Neural cell (in vitro differentiated cells): ENCODE data around the gene TNFSF12. TPM values are rescaled to one million over a fixed set of nuclear protein-coding genes. Genes with fewer than 3 reads are reported as not detected.

Source experiments
- H2AFZ ChIP-seq: fragments of 200-600, 300-800 bp; sonication (generic), shearing (Covaris generic); 2 replicates; pipeline ENCODE4 v1.6.0; 2014; ENCODE audit warnings: low read depth, mild to moderate bottlenecking, antibody characterized with exemption, low read length, moderate library complexity
- H3F3A ChIP-seq: fragments of 200-600 bp; shearing (Covaris generic); 2 replicates; pipeline ENCODE4 v1.6.1; 2016; ENCODE audit warnings: mild to moderate bottlenecking, moderate library complexity, mixed read lengths, antibody characterized with exemption, low read length; ENCODE audit not compliant: insufficient read depth, poor library complexity, severe bottlenecking
- H3K27ac ChIP-seq: fragments of 200-600, 300-800 bp; sonication (generic), shearing (Covaris generic); 2 replicates; pipeline ENCODE4 v1.5.1; 2014; ENCODE audit warnings: mild to moderate bottlenecking, low read length, moderate library complexity
- H3K27me3 ChIP-seq: fragments of 300-800, 200-600 bp; sonication (generic), shearing (Covaris generic); 2 replicates; pipeline ENCODE4 v1.6.0; 2014; ENCODE audit warnings: mild to moderate bottlenecking, low read depth, low read length, moderate library complexity; ENCODE audit not compliant: insufficient read depth
- H3K36me3 ChIP-seq: fragments of 300-800, 200-600 bp; sonication (generic), shearing (Covaris generic); 2 replicates; pipeline ENCODE4 v1.5.1; 2014; ENCODE audit warnings: mild to moderate bottlenecking, antibody characterized with exemption, low read length, moderate library complexity; ENCODE audit not compliant: insufficient read depth
- H3K4me2 ChIP-seq: fragments of 300-800, 200-600 bp; sonication (generic), shearing (Covaris generic); 2 replicates; pipeline ENCODE4 v1.6.0; 2014; ENCODE audit warnings: mild to moderate bottlenecking, low read length
- H3K4me3 ChIP-seq: fragments of 300-800, 200-600 bp; sonication (generic), shearing (Covaris generic); 2 replicates; pipeline ENCODE4 v1.5.1; 2014; ENCODE audit warnings: mild to moderate bottlenecking, low read length, moderate library complexity
- H3K79me2 ChIP-seq: fragments of 200-600 bp; shearing (Covaris generic); replicated peaks from 2 replicates; pipeline ENCODE4 v1.6.0; 2014; ENCODE audit warnings: mild to moderate bottlenecking, low read length, moderate library complexity; ENCODE audit not compliant: insufficient read depth
- H3K9ac ChIP-seq: fragments of 300-800, 200-600 bp; sonication (generic), shearing (Covaris generic); 2 replicates; pipeline ENCODE4 v1.6.1; 2016; ENCODE audit warnings: mild to moderate bottlenecking, low read length, mixed read lengths
- H3K9me2 ChIP-seq: fragments of 200-600 bp; shearing (Covaris generic); 2 replicates; pipeline ENCODE4 v1.6.1; 2016; ENCODE audit warnings: mild to moderate bottlenecking, low read length, mixed read lengths; ENCODE audit not compliant: insufficient read depth
- H3K9me3 ChIP-seq: fragments of 200-600, 300-800 bp; sonication (generic), shearing (Covaris generic); 2 replicates; pipeline ENCODE4 v1.6.1; 2016; ENCODE audit warnings: mild to moderate bottlenecking, mixed run types, low read length, moderate library complexity, mixed read lengths
- H4K20me1 ChIP-seq: fragments of 200-600 bp; shearing (Covaris generic); 2 replicates; pipeline ENCODE4 v1.6.1; 2016; ENCODE audit warnings: mild to moderate bottlenecking, mixed run types; ENCODE audit not compliant: insufficient read depth
- CTCF ChIP-seq: fragments of 450-650 bp; IDR thresholded peaks from 2 replicates; pipeline ENCODE4 v1.5.1; 2014; ENCODE audit warnings: antibody characterized with exemption, mild to moderate bottlenecking, moderate library complexity; ENCODE audit not compliant: poor library complexity, severe bottlenecking
- EP300 ChIP-seq: fragments of 450-650 bp; conservative IDR thresholded peaks from 2 replicates; pipeline ENCODE4 v1.6.1; 2014; ENCODE audit warnings: antibody characterized with exemption, mild to moderate bottlenecking, moderate library complexity; ENCODE audit not compliant: poor library complexity, severe bottlenecking
- EZH2 ChIP-seq: fragments of 200-600, 300-800 bp; shearing (Covaris generic), sonication (generic); IDR thresholded peaks from 2 replicates; pipeline ENCODE4 v1.6.1; 2014; ENCODE audit warnings: antibody characterized with exemption, low read length, borderline replicate concordance, mild to moderate bottlenecking; ENCODE audit not compliant: insufficient read depth, poor library complexity, severe bottlenecking
- MXI1 ChIP-seq: fragments of 450-650 bp; conservative IDR thresholded peaks from 2 replicates; pipeline ENCODE4 v1.6.1; 2014; ENCODE audit warnings: antibody characterized with exemption, mild to moderate bottlenecking; ENCODE audit not compliant: poor library complexity, severe bottlenecking
- POLR2AphosphoS5 ChIP-seq: IDR thresholded peaks from 2 replicates; pipeline ENCODE4 v1.6.1; 2012
- RAD21 ChIP-seq: fragments of 450-650 bp; conservative IDR thresholded peaks from 2 replicates; pipeline ENCODE4 v1.6.1; 2014; ENCODE audit warnings: antibody characterized with exemption, mild to moderate bottlenecking, moderate library complexity
- REST ChIP-seq: IDR thresholded peaks from 2 replicates; pipeline ENCODE4 v1.6.1; 2012; ENCODE audit warnings: borderline replicate concordance
- SMC3 ChIP-seq: fragments of 450-650 bp; conservative IDR thresholded peaks from 2 replicates; pipeline ENCODE4 v1.6.1; 2014; ENCODE audit warnings: antibody characterized with exemption, mild to moderate bottlenecking, moderate library complexity; ENCODE audit not compliant: poor library complexity
- TAF1 ChIP-seq: IDR thresholded peaks from 2 replicates; pipeline ENCODE4 v1.6.1; 2012; ENCODE audit warnings: low read depth
- polyA plus RNA-seq: library from polyadenylated mRNA; depleted of rRNA; stranded (reverse); fragments of >200 nt; gene quantifications from 2 replicates; pipeline ENCODE4 v1.2.3, GENCODE V29; 2014

Gene TNFSF12
- polyA plus RNA-seq, 1 donor from 2014 or later: not detected

- Histone ChIP-seq H3K9ac (no peak overlapping the region), H3K27ac (no peak overlapping the region), H4K20me1 (peaks cover 17% of the 10 kb centered on the region), H3K36me3 (peaks cover 5% of the 10 kb centered on the region), H3F3A (no peaks in the 10 kb centered on the region), H3K4me3 (no peak overlapping the region), H3K79me2 (peaks cover 12% of the 10 kb centered on the region), H3K4me2 (no peak overlapping the region), H3K9me2 (no peaks in the 10 kb centered on the region), H2AFZ (no peak overlapping the region), H3K9me3 (no peaks in the 10 kb centered on the region), H3K27me3 (no peaks in the 10 kb centered on the region)
- no peak for TF ChIP-seq REST
- TF ChIP-seq POLR2AphosphoS5: peak; percentile 2
- no peak for TF ChIP-seq EZH2
Measured at GRCh38 chr17:7579834-7580603, 31.2 kb downstream of the TNFSF12 start.

- peaks cover 4% of the 10 kb centered on the region for H3K79me2 ChIP-seq
- H2AFZ ChIP-seq: no peak overlapping the region
- H3F3A ChIP-seq: no peaks in the 10 kb centered on the region
- no peaks in the 10 kb centered on the region for H3K9me2 ChIP-seq
- TF ChIP-seq POLR2AphosphoS5 (no peak), REST (no peak), CTCF (no peak), TAF1 (no peak), EZH2 (no peak), SMC3 (no peak), MXI1 (no peak), EP300 (no peak), RAD21 (no peak)
- H3K4me2 ChIP-seq: no peak overlapping the region
- H3K27me3 ChIP-seq: no peaks in the 10 kb centered on the region
- H4K20me1 ChIP-seq: peaks cover 8% of the 10 kb centered on the region
- H3K27ac ChIP-seq: no peak overlapping the region
- no peaks in the 10 kb centered on the region for H3K36me3 ChIP-seq
- H3K9me3 ChIP-seq: no peaks in the 10 kb centered on the region
- H3K9ac ChIP-seq: no peak overlapping the region
- H3K4me3 ChIP-seq: no peak overlapping the region
Measured at GRCh38 chr17:7580604-7581575, 32.0 kb downstream of the TNFSF12 start.
